Measurements from ENCODE around the gene CUL1.
A peak's percentile ranks its signal among the peaks of the same experiment; 100 is the strongest.

The CUL1 gene

GRCh38 chr7:148698397-148699023 is at the start of gene CUL1:
Gene CUL1 (plus strand): TSS chr7:148698903. CDS start chr7:148730123, 31,220 bp downstream.
- no peak for TF ChIP-seq CTCF (IDR thresholded peaks at IDR 0.05; ENCODE audit: low read length, missing control alignments)
- peak within 1 kb of the TSS; percentile 79 for H3K4me3 ChIP-seq (replicated peaks; ENCODE audit: low read depth, low read length)
- peak; percentile 73 for DNase-seq (ENCODE audit: low read depth)

GRCh38 chr7:148650232-148650858 is 48.4 kb upstream of the CUL1 start:
- DNase-seq (ENCODE audit: low read depth) = peak; percentile 68
- no peak for TF ChIP-seq CTCF (IDR thresholded peaks at IDR 0.05; ENCODE audit: low read length, missing control alignments)
- no peak overlapping the region for H3K4me3 ChIP-seq (replicated peaks; ENCODE audit: low read depth, low read length)

- DNase-seq (ENCODE audit: low read depth) = no peak
- no peak for TF ChIP-seq CTCF (IDR thresholded peaks at IDR 0.05; ENCODE audit: low read length, missing control alignments)
- H3K4me3 ChIP-seq (replicated peaks; ENCODE audit: low read depth, low read length) = no peak overlapping the region
Measured at GRCh38 chr7:148652773-148653172, 45.9 kb upstream of the CUL1 start.

- no peak overlapping the region for H3K4me3 ChIP-seq (replicated peaks; ENCODE audit: low read depth, low read length)
- TF ChIP-seq CTCF (IDR thresholded peaks at IDR 0.05; ENCODE audit: low read length, missing control alignments) = no peak
- DNase-seq (ENCODE audit: low read depth) = no peak
Measured at GRCh38 chr7:148657929-148658328, 40.8 kb upstream of the CUL1 start.

GRCh38 chr7:148661471-148661870 is 37.2 kb upstream of the CUL1 start:
- DNase-seq (ENCODE audit: low read depth) = no peak
- TF ChIP-seq CTCF (IDR thresholded peaks at IDR 0.05; ENCODE audit: low read length, missing control alignments) = no peak
- no peak overlapping the region for H3K4me3 ChIP-seq (replicated peaks; ENCODE audit: low read depth, low read length)

GRCh38 chr7:148662646-148663045 is 36.1 kb upstream of the CUL1 start:
- no peak overlapping the region for H3K4me3 ChIP-seq (replicated peaks; ENCODE audit: low read depth, low read length)
- peak; percentile 16 for DNase-seq (ENCODE audit: low read depth)
- no peak for TF ChIP-seq CTCF (IDR thresholded peaks at IDR 0.05; ENCODE audit: low read length, missing control alignments)

GRCh38 chr7:148664324-148664723 is 34.4 kb upstream of the CUL1 start:
- H3K4me3 ChIP-seq (replicated peaks; ENCODE audit: low read depth, low read length) = no peak overlapping the region
- peak; percentile 68 for DNase-seq (ENCODE audit: low read depth)
- TF ChIP-seq CTCF (IDR thresholded peaks at IDR 0.05; ENCODE audit: low read length, missing control alignments) = no peak
